ENCODE results near the gene SERGEF.

The SERGEF gene

GRCh38 chr11:17745023-17745772, 267.6 kb downstream of the SERGEF start:
- DNase-seq, result no peak

DNA sequence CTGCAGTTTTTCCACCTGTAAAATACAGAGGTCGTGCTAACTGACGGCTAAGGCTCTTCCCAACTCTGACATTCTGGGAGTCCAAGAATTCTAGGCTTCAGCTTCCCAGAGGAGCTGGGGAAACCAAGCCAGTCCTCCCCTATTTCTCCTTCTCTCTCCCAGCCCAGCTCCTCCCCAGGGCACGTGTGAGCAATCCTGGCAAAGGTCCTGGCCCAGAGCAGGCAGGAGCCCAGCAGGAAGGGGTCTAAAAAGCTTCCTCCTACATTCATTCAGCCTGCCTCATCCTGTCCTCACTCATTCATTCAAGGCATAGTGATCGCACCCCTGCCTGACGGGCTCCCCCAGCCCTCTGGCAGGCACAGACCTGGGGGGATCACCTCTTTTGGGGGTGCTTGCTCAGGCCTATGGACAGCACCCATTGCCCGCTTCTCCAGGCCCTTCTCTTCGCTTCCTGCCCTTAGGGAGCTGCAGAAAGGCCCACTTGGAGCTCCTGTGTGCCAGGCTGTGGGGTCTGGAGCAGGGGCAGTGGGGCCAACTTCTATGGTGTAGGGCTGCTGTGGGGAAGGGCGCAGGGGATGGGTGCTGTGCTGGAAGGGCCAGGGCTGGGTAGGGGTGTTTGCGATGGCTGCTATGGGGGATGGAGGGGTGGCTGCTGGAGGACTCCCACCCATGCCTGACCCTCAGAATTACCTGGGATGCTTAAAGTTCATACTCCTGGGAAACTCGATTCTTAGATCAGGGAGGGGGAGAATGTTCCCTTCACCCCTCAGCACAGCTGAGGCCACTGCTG, 268.5 kb downstream of the SERGEF start:
- no peak for DNase-seq

GRCh38 chr11:17743808-17744119, 269.1 kb downstream of the SERGEF start:
- DNase-seq, result no peak

DNA sequence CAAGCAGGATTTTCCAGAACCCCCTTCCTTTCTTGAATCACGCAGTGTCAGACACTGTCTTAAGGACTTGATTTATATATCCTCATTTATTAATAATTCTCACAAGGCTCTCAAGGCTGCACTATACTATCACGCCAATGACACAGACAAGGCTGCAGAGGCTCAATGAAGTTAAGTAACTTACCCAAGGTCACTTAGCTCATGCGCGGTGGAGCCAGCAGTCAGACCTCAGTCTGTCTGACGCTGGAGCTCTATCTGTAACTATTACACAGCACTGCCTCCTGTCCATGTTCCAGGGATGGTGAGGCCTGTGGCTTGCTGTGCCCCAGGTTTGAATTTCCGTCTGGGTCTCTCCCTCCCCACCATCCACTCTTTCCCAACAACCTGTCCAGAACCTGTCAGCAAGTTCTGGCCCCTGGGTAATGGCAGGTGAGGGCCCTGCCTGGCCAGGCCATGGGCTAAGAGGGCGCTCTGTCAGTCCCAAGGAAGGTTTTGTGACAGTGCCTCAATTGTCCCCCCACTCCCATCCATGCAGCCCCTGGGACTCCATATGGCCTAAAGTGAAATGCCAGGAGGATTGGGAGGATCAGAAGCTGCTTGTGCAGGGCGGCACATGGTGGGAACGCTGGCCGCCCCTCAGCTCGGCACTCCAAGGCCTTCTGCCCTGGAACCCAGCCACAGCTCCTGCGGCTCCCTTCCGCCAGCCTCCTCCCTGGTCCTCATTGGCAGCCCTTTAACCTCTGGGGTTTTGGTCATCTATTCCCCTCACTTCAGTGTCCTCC, 269.6 kb downstream of the SERGEF start:
- no peak for DNase-seq

DNA sequence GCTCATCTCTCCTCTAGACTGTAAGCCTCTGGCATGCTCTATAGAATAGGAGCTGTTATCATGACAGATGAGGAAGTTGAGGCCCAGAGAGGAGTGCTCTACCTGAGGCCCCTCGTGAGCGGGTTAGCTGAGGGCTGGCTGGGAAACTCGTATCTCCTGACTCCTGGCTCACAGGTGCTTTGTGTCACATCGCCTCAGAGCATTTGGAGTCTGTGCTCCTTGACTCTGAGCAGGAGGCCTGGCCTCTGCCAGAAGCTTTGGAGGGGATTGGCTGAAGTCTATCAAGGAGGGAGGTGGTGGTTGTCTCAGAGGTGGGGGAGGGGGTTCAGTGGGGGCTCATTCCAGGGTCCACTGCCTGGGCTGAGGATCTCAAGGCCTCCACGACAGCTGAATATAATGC, 270.8 kb downstream of the SERGEF start:
- no peak for DNase-seq

- no peak for DNase-seq
Measured at GRCh38 chr11:17741487-17741886, 271.4 kb downstream of the SERGEF start.

GRCh38 chr11:17740649-17741235, 272.1 kb downstream of the SERGEF start:
- no peak for DNase-seq

DNA sequence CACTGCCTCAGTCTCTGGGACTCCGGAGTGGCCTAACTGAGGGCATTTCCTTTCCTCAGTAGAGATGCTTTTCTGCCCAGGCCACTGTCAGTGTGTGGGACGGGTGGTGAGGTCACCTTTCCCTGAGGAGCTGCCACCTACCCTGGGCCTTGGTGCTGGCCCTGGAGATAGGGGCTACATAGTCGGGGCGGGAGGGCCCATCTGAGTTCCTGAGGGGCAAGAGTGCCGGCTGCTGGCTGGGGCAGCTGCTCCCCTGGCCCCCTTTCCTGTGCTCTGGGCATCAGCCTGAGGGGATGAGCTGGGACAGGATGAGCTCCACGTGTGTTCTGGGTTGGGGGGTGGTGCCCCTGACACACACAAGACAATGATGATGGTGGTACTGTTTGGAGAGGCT, 272.9 kb downstream of the SERGEF start:
- DNase-seq, result no peak

DNA sequence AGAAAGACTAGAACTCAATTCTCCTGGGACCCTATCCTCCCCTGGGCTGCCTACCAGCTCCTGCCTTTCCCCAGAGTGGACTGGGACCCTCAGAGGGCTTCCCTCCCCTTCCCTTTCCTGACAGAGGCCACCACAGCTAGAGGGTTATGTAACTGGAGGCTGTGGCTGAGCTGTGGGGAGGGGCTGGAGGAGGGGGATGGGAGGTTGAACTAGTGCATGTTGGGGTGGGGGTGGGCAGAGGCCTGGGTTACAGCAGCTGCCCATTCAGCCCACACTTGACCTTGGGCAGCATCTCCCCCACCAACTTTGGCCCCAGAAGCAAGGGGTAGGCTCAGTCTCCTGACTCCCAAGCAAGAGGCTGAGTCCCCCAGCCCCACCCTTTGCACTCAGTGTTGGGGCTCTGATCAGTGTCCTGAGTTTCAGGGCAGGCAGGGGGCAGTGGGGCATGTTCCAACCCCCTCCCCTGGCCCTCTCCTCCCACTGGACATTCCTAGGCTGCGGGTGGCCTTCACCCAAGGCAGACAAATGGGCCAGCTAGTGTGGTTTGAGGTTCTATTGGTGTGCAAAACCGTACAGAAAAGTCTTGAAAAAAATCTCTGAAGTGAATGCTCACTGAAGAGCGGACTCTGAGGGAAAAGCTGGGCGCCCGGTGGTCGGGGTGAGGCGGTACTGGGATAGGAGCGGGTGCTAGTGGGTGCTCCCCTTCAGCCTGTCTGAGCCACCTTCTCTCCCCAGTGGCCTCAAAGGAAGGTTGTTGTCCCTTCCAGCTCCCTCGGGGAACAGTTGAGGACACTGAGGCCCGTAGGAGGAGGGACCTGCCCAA, 274.5 kb downstream of the SERGEF start:
- no peak for DNase-seq

Measured in inflammatory macrophage treated with lipopolysaccharide for 4 hours (primary cell).